ENCODE measurements around the gene RNF223.
A peak's percentile ranks its signal among the peaks of the same experiment; 100 is the strongest.
"Not testable (repeated sequence)": the region's sequence is repeated elsewhere in the genome, so short reads cannot be mapped to it uniquely, and the experiment has no call there.

RNF223 gene

DNA sequence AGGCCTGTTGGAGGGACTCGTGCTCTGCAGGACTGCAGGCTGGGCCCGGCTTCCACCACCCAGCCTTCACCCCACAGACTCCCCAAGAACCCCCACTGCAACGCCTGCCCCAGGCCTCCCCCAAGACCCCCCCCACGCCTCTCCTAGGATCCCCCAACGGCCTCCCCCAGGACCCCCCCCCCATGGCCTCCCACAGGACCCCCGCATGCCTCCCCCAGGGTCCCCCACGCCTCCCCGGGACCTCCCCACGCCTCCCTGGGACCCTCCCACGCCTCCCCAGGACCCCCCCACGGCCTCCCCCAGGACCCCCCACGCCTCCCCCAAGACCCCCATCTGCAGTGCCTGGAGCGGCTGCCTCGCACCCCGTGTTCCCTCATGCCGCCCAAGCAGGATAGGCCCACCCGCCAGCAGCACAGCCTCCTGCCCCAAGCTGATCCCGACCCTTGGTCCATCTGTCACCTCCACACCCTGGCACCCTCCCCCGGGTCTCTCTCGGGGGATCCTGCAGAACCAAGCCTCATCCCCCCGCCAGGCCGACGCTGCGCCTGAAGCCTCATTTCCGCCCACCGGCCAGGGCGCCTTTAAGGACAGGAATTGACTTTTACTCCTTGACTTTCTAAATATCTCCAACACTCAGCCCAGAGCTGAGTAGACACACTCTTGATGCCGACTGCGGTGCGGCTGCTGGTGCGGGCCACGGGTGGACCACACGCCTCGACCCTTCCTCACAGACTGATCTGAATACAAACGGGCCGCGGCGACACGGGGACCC lies 14.1 kb upstream of the RNF223 start:
- DNase-seq (ENCODE audit: low read depth in 2 of 2, low spot score in 1 of 2), result no peak

DNA sequence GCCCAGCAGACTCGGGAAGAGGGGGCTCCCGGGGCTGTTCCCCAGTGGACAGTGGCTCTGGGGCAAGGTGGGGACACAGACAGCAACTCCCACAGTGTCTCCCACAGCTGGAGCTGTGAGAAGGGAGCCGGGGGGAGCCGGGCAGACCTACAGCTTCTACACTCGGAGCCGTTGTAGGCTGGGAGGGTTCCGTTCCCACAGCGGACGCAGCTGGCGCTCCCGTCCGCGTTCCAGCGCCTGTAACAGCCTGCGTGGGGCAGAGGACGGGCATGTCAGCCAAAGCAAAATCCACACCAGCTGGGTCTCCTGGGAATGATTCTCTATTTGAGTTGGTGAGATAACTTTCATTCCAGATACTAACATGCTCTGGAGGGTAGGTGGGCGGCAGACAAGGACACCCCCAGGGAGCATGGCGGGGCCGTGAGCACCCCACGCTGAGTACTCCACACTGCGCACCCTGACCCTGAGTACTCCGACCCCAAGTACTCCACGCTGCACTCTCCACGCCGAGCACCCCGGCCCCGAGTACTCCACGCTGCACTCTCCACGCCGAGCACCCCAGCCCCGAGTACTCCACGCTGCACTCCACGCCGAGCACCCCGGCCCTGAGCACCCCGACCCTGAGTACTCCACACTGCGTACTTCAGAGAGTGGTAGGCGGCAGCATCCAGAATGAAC lies 13.4 kb upstream of the RNF223 start:
- DNase-seq (ENCODE audit: low read depth in 2 of 2, low spot score in 1 of 2), result no peak

DNA sequence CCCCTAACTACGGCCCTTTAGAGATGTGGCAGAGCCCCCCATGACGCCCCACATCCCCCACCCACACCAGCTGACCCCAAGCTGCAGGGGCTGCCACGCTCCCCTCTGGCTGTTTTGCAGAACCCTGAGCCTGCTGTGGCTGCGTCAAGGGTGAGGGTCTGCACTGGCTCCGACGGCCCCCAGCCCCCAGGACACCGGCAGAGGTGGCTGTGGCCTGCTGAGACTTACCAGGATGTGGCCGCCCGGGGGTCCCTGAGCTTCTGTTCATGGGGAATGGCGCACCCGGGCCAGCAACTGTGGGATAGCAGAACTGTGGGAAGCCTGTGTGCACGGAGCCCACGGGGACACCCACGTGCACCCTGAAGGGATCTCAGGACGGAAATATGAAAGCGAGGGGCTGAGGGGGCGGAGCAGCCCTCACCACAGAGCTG lies 12.8 kb upstream of the RNF223 start:
- DNase-seq (ENCODE audit: low read depth in 2 of 2, low spot score in 1 of 2), result no peak

DNA sequence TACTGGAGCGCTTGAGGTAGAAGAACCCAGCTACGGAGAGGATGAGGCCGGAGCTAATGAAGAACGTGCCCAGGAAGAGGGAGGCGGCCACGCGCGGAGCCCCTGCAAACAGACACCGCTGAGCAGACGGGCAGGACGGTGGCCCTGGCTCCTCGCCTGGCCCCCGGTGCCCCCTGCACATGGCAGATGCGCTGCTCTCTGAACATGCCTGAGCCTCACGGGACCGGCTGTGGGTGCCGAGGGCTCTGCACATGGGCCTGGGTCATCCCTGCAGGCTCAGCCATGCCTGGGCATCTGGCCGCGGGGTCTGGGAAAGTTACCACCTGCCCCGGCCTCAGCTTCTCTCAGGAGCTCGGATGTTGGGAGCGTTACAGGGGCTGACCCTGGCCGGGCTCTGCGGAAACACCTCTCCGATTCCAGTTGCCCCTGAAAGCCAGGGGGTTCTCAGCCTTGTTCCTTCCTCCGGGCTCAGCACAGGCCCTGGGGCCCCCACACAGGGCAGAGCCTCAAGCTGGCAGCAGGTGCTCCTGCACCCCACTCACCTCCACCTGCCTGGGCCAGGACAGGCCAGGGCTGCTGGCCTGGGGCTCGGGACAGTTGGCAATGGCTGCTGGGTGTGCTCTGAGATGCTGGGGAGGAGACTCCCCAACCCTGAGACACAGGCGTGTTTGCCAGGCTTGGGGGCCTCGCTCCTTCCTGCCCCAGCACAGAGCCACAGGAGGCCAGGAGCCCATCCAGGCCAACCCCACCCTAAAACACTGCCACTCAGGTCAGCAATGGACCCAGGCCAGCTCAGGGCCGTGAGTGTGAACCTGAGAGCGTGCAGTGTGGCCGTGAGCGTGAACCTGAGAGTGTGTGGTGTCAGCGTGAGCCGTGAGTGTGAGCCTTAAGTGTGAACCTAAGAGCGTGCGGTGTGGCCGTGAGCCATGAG lies 12.1 kb upstream of the RNF223 start:
- no peak for DNase-seq (ENCODE audit: low read depth in 2 of 2, low spot score in 1 of 2)

DNA sequence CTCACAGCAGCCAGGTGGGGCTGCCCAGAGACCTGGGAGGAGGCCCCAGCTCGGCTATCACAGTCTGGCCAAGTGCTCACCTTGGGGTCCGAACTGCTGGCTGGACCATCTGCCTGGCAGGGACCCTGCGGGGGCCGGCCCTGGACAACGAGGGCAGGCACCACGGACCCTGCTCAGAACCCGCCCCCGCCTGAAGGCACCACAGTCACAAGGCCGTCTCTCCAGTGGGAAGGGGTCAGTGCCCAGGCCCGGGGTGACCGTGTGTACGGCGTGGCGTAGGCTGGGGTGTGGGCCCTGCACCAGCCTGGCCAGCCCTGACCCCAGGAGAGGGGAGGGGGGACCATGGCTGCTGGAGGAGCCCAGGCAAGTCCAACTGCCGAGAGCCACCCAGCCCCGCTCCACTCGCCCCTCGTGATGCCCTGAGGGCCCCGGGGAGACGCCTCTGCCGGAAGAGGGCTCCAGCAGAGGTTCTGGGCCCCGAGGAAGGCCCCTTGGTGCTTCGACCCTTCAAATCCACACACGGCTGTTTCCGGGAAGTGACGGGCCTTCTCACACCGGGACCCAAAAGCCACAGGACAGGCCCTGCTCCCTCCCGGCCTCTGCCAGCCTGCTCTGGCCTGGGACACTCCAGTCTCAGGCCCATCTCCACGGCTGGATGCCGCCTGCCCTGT lies 11.2 kb upstream of the RNF223 start:
- no peak for DNase-seq (ENCODE audit: low read depth in 2 of 2, low spot score in 1 of 2)

DNA sequence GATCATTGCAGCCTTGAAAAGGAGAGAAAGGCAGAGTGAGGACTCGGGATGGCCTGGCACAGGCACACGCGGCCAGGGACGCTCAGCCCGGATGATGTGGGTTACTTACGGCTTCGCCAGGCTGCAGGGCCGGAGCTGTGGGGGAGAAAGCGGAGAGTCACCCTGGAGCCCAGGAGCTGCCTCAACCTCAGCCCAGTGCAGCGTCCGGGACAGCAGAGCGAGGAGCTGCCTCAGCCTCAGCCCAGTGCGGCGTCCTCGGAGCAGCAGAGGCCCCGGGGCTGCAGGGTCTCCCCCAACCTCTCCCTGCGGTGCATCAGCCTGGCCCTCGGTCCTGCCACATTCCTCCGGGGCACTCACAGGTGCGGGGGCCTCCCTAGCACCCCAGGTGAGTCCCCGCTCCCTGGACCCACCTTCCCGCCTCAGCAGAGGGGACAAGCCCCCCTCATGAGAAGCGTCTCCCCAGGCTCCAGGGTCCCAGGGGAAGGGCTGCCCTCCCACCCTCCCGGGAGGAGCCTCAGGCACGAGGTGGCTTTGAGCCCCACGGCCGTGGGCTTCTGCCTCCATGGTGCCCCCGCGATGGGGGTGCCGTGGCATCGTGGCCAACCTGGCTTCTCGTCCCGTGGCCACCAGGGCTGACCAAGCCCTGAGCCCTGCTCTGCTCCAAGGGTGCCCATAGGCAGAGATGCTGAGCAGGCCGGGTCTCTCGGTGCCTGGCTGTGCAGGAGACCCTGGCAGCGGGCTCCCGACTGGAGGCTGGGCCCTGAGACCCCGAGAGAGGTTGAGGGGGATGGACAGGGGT lies 10.5 kb upstream of the RNF223 start:
- DNase-seq (ENCODE audit: low read depth in 2 of 2, low spot score in 1 of 2), result no peak

DNA sequence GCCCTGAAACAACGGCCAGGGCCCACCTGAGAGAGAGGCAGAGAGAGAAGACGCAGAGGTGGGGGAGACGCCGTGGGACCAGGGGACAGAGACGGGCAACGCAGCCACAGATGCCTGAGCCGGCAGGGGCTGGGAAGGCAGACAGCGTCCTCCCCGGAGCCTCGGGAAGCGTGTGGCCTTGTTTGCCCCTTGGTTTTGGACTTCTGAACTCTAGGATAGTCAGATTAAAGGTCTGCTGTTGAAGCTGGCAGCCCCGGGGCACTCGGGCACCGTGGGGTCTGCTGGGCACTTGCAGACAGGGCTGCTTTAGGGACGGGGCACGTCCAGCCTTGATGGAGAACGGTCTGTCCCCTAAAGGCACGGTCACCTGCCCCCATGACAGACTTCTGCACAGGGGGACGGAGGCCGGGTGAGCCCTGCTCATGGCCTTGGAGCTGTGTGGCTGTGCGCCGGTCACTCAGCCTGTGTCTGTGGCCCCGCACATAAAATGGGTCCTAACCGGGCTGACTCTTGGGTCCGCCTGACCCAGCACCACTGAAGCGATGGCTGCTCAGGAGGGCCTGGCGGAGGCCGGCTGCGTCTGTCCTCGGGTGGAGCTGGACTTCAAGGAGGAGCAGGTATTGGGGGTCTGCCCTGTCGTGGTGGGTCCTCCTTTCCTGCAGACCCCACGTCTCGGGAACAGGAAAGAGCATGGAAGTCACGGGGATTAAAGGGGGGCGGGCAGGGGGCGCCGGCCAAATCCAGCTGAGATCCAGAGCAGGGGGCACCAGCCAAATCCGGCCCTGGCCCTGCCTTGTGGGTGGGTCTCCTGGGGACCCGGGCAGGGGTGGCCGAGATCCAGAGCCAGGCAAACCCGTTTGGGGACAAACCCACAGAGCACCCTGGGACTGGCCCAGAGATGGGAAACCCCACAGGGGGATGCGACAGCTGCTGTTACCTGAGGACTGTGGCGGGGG lies 9.6 kb upstream of the RNF223 start:
- no peak for DNase-seq (ENCODE audit: low read depth in 2 of 2, low spot score in 1 of 2)

DNA sequence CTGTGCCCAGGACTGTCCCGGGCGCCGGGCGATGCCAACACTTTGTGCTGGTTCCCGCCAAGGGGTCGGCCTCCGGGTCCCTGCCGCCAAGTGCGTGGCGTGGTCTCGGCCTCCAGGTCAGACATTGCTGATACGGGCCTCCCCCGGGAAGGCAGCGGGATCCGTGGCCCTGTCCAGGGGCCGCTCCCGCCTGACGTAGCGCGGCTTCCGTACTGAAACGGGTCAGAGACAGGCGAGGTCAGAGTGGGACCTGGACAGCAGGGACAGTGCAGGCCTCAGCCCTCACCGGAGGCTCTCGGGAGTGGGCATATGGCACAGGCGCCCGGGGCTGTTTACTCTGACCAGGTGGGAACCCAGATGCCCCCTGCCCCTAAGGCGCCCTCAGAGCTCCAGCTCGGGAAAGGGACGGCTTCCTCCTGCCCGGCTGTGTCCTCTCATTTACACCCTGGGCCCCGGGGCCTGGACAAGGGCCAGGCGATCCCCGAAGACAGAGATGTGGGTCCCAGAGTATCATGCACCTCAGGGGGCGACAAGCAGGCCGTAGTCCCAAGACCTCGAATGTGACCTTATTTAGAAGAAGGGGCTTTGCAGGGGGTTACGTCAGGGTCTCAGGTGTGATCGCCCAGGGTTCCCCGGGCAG lies 8.8 kb upstream of the RNF223 start:
- no peak for DNase-seq (ENCODE audit: low read depth in 2 of 2, low spot score in 1 of 2)

DNA sequence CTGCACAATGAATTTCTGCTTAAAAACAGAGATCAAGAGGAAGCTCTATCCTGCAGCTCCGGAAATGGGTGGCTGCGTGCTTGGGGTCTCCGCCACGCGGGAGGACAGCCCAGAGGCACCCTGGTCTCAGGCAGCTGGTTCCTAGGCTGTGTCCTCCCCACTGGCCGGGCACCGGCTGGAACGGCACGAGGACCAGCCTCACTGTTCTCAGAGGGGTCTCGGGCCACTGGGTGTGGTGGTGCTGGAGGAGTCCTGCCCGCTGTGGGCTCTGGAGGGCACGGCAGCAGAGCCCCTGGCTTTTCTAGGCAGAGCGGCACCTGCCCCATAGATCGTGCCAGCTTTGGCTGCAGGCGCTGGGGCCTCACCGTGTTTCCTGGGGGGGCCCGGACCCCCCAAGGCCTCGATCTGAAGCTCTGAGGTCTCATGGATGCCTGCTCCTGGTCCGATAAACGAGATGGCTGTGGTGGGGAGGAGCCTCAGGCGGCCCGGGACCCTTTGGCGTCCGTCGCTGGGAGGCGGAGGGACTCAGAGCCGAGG lies 8.2 kb upstream of the RNF223 start:
- DNase-seq (ENCODE audit: low read depth in 2 of 2, low spot score in 1 of 2), result no peak

DNA sequence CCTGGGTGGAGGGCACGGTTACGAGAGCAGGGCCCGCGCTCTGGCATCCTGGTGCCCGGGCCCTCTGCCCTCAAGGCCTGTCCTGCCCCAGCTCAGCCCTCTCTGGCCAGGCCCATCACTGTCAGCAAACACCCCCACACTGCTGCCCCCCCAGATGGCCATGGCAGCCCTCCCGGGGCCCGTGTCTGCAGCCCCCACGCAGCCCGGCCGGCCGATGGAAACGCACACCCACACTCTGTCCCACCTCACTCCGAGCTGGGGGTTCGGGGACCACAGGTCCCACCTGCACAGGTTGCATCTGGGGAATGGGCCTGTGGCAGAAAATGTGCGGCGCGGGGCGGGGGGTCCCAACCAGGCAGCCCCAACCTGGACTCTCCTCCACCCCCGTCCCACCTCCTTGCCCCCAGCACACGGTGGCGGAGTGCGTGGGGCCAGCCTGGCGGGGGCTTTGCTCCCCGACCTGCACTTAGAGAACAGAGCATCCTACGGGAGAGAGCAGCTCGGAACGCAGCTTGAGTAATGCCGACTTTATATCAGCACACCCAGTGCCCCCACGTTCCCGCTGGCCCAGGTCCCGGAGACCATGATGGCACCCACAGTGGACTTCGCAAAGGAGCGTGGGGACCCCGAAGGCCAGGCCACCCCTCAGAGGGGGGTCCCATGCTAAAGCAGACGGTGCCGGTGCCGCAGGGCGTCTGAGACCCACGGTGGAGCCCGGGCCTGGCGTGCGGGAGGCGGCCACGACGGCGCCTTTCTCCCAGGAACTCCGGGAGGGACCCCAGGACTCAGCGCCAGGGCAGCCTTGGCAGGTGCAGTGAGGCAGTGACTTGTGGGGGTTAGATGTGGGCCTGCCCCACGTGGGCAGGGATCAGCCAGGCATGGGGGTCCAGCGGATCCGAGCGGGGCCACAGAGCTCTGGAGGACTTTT lies 7.5 kb upstream of the RNF223 start:
- DNase-seq (ENCODE audit: low read depth in 2 of 2, low spot score in 1 of 2), result no peak

DNA sequence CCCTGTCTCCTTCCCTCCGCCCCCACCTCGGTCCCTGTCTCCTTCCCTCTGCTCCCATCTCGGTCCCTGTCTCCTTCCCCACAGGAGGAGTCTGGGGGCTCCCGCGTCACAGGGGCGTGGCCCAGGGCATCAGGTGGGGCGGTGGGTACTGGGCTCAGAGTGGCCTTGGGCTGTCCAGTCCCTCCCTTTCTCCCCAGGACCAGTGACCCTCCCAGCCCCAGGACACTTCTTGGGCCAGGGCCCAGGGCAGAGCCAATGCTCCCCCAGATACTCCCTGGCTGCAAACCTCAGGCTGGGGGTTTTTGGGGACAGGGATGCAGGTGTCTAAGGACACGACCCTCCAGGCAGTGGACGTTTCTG lies 6.8 kb upstream of the RNF223 start:
- no peak for DNase-seq (ENCODE audit: low read depth in 2 of 2, low spot score in 1 of 2)

DNA sequence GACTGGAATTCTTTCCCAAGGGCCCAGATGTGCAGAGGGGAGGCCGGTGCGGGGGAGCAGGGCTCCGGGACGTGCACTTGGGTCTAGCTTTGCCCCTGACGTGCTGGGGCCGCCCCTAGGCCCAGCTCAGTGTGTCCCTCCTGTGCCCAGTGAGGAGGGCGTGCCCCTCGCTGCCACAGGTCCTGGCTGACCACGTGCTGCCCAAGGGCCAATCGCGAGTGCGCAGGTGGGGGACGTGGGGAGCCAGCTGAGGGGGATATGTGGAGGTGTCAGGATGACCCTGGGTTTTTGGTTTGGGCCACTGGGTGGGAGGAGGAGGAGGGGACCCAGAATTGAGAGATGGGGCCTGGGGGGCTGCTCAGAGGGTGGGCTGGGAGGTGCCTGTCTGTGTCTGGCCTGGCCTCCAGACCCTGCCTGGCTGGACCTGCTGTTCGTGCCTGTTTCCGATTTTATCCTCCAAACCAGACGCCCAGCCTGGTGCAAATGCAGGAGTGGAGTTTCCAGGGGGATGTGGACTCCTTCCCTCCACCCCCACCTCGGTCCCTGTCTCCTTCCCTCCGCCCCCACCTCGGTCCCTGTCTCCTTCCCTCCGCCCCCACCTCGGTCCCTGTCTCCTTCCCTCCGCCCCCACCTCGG lies 6.1 kb upstream of the RNF223 start:
- DNase-seq (ENCODE audit: low read depth in 2 of 2, low spot score in 1 of 2), result no peak

DNA sequence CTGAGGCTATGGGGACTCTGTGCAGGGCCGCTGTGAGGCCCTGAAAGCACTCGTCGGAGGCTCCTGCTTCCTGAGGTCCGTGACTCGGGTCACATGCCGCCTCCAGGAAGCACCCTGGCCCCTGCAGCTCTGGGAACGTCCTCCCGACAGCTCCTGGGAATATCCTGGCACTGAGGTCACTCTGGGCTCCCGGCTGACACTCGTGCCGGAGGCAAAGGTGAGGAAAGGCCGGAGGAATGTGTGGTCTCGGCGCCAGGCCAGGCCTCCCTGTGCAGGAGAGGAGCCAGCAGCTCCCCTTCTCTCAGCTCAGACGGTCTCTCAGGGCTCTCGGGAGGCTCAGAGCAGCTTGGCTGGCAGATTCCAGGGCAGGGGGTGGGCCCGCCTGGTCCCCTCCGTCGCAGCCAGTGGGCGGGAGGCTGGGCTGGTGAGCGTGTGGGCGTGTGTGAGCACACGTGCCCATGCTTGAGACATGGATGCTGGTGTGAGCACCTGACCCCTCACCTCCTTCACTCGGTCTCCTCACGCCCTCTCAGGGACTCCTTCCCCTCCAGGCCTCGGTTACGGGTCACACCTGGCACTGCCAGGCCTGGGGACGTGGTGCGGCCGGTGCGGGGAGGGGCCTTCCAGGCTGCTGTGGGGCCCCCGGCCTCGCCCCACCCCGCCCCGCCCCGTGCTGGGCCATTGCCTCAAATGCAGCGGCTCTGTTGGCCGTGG lies 5.5 kb upstream of the RNF223 start:
- DNase-seq (ENCODE audit: low read depth in 2 of 2, low spot score in 1 of 2), result peak in 1 of 2 donors; percentile 24

DNA sequence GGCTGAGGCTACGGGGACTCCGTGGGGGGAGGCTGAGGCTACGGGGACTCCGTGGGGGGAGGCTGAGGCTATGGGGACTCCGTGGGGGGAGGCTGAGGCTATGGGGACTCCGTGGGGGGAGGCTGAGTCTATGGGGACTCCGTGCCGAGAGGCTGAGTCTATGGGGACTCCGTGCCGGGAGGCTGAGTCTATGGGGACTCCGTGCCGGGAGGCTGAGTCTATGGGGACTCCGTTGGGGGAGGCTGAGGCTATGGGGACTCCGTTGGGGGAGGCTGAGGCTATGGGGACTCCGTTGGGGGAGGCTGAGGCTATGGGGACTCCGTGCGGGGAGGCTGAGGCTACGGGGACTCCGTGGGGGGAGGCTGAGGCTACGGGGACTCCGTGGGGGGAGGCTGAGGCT lies 3.3 kb upstream of the RNF223 start:
- not testable (repeated sequence) for DNase-seq (ENCODE audit: low read depth in 2 of 2, low spot score in 1 of 2)

DNA sequence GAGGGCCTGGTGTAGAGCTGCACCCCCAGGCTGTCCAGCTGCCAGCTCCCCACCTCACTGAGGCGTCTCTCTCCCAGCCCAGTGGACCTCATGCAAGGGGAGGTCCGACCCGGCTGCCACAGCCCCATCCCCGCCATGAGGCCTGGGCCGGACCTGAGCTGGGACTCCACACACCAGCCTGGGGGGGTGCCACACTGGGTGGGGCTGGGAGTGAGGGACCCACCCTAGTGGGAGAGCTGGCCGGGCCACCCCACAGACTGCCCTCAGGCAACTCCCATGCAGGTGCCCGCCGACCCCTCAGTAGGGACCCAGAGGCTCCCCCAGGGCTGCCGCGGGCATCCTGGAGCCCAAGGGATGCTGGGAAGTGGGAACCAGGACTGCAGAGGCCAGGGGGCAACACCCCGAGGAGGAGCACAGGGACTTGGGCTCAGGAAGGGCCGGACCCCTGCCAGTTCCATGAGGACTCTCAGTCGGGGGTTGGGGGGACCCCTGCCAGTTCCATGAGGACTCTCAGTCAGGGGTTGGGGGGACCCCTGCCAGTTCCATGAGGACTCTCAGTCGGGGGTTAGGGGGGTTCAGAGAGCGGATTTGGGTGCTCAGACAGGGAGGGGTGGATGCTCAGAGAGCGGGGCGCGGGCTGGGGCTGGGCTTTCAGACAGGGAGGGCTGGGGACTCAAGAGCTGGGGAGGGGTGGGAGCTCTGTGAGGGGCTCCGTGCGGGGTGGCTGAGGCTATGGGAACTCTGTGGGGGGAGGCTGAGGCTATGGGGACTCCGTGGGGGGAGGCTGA lies 1.2 kb upstream of the RNF223 start:
- DNase-seq (ENCODE audit: low read depth in 2 of 2, low spot score in 1 of 2), result no peak

Data from stimulated activated CD8-positive, alpha-beta memory T cell treated with anti-CD3 and anti-CD28 coated beads, Interleukin-4, amount 100 ng/mL, for 4 hours (primary cell).